Measurements from ENCODE around the gene RSPH6A.

Gene RSPH6A

DNA sequence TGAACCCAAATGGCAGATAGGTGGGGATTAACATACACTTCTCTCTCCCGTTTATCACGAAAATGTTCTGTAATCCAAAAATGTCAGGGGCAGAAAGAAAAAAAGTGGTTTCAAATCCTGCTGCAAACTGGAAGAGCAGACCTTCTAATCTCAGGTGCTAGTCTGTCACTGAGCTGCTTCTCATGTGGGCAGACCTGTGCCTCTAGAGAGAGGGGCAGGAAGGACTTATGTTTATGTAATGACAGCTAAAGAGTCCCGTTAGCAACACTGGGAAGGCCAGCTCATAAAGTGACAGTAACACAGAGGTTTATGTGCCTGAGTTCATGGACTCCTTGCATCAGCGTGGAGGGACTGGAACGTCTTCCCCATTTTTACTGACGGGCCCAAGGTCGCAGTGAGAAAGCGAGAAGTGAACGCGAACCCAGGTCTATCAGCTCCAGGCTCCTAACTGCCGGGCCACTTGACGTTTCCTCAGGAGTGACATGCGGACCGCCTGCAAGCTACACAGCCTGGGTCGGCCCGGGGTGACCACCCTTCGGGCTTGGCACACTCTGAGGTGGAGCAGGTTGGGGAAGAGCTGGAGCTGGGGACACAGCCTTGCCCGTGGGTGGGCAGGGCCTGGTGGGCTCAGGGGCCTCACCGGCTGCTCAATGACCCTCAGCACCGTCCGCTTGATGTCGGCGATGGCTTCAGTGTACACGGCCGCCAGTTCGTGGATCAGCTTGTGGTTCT is 9.6 kb upstream of the RSPH6A start:
- no peak for DNase-seq

GRCh38 chr19:45824041-45824471 is 8.9 kb upstream of the RSPH6A start:
- peak; percentile 77 for DNase-seq

GRCh38 chr19:45823182-45823581 is 8.1 kb upstream of the RSPH6A start:
- no peak for DNase-seq

- DNase-seq: no peak
Measured at GRCh38 chr19:45822716-45823115, 7.6 kb upstream of the RSPH6A start.

DNA sequence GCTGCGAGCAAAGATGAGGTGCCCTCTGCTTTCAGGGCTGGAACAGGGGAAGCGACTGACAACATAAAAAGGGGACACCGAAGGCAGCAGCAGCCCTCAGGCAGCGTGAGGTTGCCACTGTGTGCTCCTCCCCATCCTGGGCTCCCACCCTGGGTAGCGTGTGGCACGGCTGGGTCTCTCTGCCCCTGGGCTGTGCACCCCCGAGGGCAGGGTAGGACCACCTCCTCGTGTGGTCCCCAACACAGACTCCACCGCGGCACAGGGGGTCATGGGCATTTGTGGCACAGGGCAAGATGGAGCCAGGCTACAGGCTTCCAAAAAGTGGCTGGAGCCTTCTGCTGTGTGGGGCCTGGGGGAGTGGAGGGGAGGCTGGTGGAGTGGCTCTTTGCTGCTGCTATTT is 6.5 kb upstream of the RSPH6A start:
- DNase-seq: no peak

DNA sequence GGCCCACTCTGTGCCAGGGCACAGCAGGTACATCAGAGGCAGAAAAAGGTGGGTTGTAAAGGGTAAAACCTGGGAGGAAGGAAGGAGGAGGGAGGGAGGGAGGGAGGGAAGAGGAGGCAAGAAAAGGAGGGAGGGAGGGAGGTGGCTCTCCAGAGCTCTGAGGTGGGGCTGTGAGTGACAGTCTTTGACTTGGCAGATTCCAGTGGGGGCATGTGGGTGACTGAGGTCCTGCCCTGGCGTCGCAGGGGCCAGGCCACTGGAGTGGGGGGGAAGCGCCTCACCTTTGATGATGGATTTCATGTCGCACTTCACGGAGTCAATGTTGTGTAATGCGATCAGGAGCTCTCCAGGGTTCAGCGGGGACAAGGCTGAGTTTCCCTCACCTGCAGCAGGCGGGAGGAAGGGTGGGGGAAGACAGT is 6.0 kb upstream of the RSPH6A start:
- DNase-seq: no peak

DNA sequence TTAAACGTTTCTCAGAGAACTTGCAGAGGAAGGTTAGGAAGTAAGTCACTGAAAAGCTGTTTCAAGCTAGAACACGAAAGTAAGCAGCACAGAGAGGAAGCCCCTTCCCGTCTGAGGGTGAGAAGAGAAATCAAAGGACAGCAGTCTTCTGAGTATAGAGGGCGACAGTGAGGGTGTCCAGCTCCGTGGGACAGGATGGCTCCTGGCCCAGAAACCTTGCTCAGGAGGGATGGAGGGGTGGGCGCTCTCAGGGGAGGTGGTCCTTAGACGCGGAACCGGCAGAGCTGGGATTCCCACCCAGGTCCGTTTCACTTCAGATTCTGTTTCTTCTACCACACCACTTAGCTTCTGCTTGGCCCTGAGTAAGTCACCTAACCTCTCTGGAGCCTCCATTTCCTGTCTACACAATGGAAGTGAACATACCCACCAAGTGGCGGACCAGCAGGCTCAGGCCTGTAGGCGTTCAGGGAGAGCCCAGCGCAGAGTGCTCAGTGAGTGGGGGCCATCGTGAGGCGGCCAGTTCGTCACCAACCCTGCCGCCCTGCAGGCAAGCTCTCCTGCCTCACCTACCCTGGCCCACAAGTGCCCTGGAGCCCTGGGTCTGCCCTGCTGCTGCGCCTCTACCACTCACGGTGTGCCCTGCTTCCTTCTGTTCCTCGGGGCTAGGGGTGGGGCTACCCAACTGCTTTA is 5.5 kb upstream of the RSPH6A start:
- no peak for DNase-seq

DNA sequence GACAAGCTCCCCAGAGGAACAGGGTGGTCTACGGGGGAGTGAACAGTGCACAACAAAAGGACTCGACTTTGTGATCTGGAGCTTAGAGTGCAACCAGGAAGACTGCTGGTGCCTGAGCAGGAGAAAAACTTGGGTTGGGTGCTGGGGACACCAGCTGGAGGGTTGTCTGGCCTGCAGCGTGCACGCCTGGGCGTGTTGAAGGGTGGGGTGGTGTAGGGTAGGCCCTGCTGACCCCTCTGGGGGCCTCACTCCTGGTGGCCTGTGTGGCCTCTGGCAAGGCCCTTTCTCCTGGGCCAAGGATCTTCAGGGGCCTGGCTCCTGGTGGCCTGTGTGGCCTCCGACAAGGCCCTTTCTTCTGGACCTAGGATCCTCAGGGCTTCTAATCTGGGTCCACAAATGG is 4.7 kb upstream of the RSPH6A start:
- DNase-seq: no peak

GRCh38 chr19:45817725-45818301 is 2.7 kb upstream of the RSPH6A start:
- no peak for DNase-seq

DNA sequence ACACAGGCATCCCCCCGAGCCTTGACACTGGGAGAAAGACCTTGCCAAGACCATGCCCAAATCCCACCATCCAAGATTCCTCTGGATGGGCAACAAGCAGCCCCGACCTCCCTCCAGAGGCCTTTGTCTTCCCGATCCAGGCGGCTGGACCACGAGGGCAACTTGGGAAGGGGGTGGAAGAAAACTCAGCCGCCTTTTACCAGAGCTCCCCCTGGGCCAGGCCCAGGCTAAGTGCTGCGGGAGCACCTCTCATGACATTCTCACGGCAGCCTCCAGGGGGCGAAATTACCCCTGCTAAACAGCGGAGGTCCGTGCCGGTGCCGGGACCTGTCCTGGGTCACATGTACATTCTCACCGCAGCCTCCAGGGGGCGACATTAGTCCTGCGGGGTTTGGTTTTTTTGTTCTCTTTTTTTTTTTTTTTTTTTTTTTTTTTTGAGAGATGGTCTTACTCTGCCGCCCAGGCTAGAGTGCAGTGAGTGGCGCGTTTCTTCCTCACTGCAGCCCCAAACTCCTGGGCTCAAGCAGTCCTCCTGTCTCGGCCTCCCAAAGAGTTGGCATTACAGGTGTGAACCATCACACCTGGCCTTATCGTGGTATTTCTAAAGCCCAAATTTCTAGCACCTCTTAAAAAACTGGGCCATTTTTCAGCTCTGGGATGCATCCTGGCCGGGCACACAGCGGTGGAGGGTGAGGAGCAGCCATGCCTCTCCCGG is 2.1 kb upstream of the RSPH6A start:
- peak; percentile 91 for DNase-seq

- DNase-seq: no peak
Measured at GRCh38 chr19:45816236-45817009, 1.3 kb upstream of the RSPH6A start.

- peak; percentile 47 for DNase-seq
Measured at GRCh38 chr19:45815481-45816216, 541 bp upstream of the RSPH6A start.

- no peak for DNase-seq
Measured at GRCh38 chr19:45814166-45814780, 835 bp downstream of the RSPH6A start.

- no peak for DNase-seq
Measured at GRCh38 chr19:45812297-45812696, 2.8 kb downstream of the RSPH6A start.

DNA sequence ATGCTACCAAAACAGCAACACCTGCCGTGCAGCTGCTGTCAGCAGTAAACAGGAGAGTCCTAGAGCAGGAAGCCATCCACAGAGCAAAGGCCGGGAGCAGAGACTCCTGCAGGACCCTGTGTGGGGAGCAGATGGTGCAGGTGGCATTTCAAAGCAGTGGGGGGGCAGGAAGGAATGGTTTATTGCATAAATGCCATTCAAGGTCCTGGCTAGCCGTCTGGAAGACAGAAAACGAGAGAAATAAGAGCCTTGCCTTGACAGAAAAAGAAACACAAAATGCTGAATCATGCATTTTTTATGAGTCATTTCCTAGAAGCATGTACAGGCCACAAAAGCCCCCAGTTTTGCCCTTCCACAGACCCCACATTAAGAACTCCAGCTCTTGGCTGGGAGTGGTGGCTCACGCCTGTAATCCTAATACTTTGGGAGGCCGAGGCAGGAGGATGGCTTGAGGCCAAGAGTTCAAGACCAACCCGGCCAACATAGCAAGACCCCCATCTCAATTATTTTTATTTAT is 5.4 kb downstream of the RSPH6A start:
- DNase-seq: no peak

GRCh38 chr19:45805719-45806118 is 9.4 kb downstream of the RSPH6A start:
- DNase-seq: no peak

- no peak for DNase-seq
Measured at GRCh38 chr19:45804959-45805230, 10.2 kb downstream of the RSPH6A start.

DNA sequence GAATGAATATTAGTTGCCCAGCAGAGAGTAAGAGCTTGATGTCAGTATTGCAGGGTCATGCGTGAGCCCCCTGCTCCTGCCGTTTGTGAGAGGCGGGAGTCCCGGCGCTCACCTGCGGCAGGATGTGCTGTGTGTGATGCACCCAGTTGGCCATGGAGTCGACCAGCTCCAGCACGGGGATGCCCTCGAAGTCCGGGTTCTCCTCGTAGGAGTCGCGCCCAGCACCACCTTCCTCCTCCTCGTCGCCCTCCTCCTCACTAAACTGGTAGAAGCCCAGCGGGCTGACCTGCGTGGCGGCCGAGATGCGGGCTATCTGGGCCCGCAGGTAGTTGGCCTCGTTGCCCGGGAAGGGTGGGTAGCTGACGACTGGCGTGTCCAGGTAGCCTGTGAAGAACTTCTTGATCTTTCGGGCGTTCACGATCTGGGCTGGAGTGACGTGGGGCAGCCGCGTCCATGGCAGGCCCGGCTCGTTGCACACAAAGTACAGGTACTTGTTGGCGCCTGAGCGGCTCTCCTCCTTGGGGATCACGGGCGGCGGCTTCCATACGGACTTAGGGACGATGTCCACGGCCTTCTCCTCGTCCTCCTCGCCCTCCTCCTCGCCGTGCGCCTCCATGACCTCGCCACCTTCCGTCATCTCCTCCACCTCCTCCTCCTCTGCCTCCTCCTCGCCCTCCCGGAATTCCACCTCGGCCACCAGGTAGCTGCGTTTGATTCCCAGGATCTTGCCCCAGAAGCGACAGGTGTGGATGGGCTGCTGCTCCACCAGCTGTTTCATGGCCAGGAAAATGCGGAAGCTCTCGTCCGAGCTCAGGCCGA is 10.8 kb downstream of the RSPH6A start:
- no peak for DNase-seq

DNA sequence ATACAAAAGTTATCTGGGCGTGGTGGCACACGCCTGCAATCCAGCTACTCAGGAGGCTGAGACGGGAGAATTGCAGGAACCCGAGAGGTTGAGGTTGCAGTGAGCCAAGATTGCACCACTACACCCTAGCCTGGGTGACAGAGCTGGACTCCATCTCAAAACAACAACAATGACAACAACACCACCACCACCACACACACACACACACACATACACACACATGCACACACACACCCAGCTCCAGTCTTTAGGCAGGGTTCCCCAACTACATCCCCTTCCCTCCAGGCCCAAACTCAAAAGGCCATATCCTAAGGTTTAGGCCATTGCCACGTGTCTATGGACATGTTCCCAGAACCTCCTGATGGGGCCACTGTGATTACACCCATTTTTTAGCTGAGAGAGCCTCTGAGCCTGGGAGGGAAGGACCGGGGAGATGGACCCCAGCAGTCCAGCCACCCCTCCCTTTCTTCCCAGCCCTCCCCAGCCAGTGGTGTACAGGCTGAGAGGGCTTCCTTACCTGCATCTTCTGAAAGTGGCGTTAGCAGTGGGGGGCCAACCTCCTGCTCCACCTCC is 13.4 kb downstream of the RSPH6A start:
- DNase-seq: no peak

- no peak for DNase-seq
Measured at GRCh38 chr19:45800070-45800553, 15.0 kb downstream of the RSPH6A start.
